ENCODE results near the gene TTF1.

- no peak for TF ChIP-seq POLR2A (IDR thresholded peaks at IDR 0.05)
- no peak for TF ChIP-seq CTCF (IDR thresholded peaks at IDR 0.05)
Measured at GRCh38 chr9:132391449-132391848, 15.2 kb downstream of the TTF1 start.

Data from gastroesophageal sphincter (tissue), 3 donors.